Liver (tissue), 3 donors: ENCODE measurements around the gene TIMM22.

ENCODE experiments used
- HNF4A ChIP-seq, 2 donors: conservative IDR thresholded peaks; 2 replicates each; pipeline ENCODE4 v1.6.1; 2016; ENCODE audit warnings: antibody characterized with exemption in 2 of 2, mild to moderate bottlenecking in 2 of 2
- TAF1 ChIP-seq: conservative IDR thresholded peaks from 2 replicates; pipeline ENCODE4 v1.6.1; 2016; ENCODE audit warnings: antibody characterized with exemption, mild to moderate bottlenecking
- YY1 ChIP-seq: IDR thresholded peaks from 2 replicates; pipeline ENCODE4 v1.6.1; 2016; ENCODE audit warnings: antibody characterized with exemption, mild to moderate bottlenecking
- TF ChIP-seq, protein P1 (sequence below): fragments of 150-350 bp; IDR thresholded peaks from 2 replicates; pipeline ENCODE4 v1.5.1; 2017; ENCODE audit warnings: improper control_type of control experiment, low read depth, low read length; ENCODE audit not compliant: missing input control
- donor health status: healthy.
- donor health status: healthy.

GRCh38 chr17:965311-965989, 31.5 kb upstream of the TIMM22 start:
- TF ChIP-seq, protein P1, sequence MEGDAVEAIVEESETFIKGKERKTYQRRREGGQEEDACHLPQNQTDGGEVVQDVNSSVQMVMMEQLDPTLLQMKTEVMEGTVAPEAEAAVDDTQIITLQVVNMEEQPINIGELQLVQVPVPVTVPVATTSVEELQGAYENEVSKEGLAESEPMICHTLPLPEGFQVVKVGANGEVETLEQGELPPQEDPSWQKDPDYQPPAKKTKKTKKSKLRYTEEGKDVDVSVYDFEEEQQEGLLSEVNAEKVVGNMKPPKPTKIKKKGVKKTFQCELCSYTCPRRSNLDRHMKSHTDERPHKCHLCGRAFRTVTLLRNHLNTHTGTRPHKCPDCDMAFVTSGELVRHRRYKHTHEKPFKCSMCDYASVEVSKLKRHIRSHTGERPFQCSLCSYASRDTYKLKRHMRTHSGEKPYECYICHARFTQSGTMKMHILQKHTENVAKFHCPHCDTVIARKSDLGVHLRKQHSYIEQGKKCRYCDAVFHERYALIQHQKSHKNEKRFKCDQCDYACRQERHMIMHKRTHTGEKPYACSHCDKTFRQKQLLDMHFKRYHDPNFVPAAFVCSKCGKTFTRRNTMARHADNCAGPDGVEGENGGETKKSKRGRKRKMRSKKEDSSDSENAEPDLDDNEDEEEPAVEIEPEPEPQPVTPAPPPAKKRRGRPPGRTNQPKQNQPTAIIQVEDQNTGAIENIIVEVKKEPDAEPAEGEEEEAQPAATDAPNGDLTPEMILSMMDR = no peak
- TF ChIP-seq TAF1 (no peak), YY1 (no peak), HNF4A (conservative IDR thresholded peaks at IDR 0.05) (no peak)
